SK-N-SH treated with all-trans-retinoic acid at 6 μM for 48 hours (cell line): Measurements from ENCODE around the gene CXCR1.

Experiments
- ARNTL ChIP-seq: fragments of 450-650 bp; formaldehyde crosslinking; IDR thresholded peaks from 2 replicates; pipeline ENCODE4 v1.5.0; 2020; ENCODE audit warnings: low read depth, mild to moderate bottlenecking, moderate library complexity, borderline replicate concordance
- BACH2 ChIP-seq: fragments of 250-450 bp; sonication (Bioruptor Pico); IDR thresholded peaks from 2 replicates; pipeline ENCODE4 v1.9.0; 2021; ENCODE audit warnings: mild to moderate bottlenecking, borderline replicate concordance
- CREB5 ChIP-seq: fragments of 250-450 bp; sonication (Bioruptor Pico); IDR thresholded peaks from 2 replicates; pipeline ENCODE4 v1.5.1; 2020; ENCODE audit warnings: low read depth, mild to moderate bottlenecking, moderate library complexity
- CSDC2 ChIP-seq: fragments of 250-450 bp; sonication (Bioruptor Pico); IDR thresholded peaks from 2 replicates; pipeline ENCODE4 v1.5.0; 2020; ENCODE audit warnings: mild to moderate bottlenecking, moderate library complexity
- CSRNP3 ChIP-seq: fragments of 250-450 bp; sonication (Bioruptor Pico); IDR thresholded peaks from 2 replicates; pipeline ENCODE4 v1.5.1; 2021; ENCODE audit warnings: mild to moderate bottlenecking, moderate library complexity
- ISL1 ChIP-seq: fragments of 250-450 bp; sonication (Bioruptor Pico); IDR thresholded peaks from 2 replicates; pipeline ENCODE4 v2.1.2; 2022; ENCODE audit warnings: mild to moderate bottlenecking, moderate library complexity
- RARB ChIP-seq: fragments of 250-450 bp; sonication (Bioruptor Pico); IDR thresholded peaks from 2 replicates; pipeline ENCODE4 v1.8.0; 2021; ENCODE audit warnings: mild to moderate bottlenecking, moderate library complexity
- SNAI2 ChIP-seq: fragments of 250-450 bp; sonication (Bioruptor Pico); IDR thresholded peaks from 2 replicates; pipeline ENCODE4 v1.5.0; 2020; ENCODE audit warnings: mild to moderate bottlenecking, moderate library complexity
- TOX ChIP-seq: fragments of 250-450 bp; sonication (Bioruptor Pico); IDR thresholded peaks from 2 replicates; pipeline ENCODE4 v1.8.0; 2021; ENCODE audit warnings: mild to moderate bottlenecking, moderate library complexity, borderline replicate concordance
- ZFP30 ChIP-seq: fragments of 450-650 bp; formaldehyde crosslinking; IDR thresholded peaks from 2 replicates; pipeline ENCODE4 v1.5.0; 2022; ENCODE audit warnings: mild to moderate bottlenecking, moderate library complexity
- ZNF8 ChIP-seq: fragments of 450-650 bp; formaldehyde crosslinking; IDR thresholded peaks from 2 replicates; pipeline ENCODE4 v1.5.0; 2020; ENCODE audit warnings: mild to moderate bottlenecking, moderate library complexity
- TF ChIP-seq, protein P1 (sequence below): fragments of 250-450 bp; sonication (Bioruptor Pico); IDR thresholded peaks from 2 replicates; pipeline ENCODE4 v1.5.0; 2020; ENCODE audit warnings: mild to moderate bottlenecking, moderate library complexity
- TF ChIP-seq, protein P2 (sequence below): fragments of 250-450 bp; sonication (Bioruptor Pico); IDR thresholded peaks from 2 replicates; pipeline ENCODE4 v1.8.0; 2020; ENCODE audit warnings: mild to moderate bottlenecking, moderate library complexity, borderline replicate concordance

DNA sequence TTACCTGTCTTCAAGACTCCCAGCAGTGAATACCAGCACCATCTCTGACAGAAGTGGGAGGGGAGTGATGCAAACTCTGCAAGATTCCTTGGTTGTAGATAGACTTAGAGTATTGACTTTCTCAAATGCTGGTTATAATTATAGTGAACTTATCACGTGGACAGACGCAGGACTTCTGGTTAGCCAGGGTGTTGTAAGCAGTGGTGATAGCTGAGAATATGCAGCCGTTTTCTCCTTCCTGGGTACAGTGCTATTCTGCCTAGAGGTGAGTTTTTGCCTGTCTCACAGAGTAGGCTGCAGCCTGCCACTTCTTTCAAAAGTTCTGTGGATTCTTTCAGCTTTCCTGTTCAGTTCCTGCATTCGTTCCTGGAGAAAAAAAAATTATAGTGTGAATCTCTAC lies 41.7 kb downstream of the CXCR1 start:
- TF ChIP-seq ARNTL (CRISPR knock-in tag), result no peak
- TF ChIP-seq ZNF8, result no peak
- no peak for TF ChIP-seq CSDC2 (CRISPR knock-in tag)
- TF ChIP-seq SNAI2, result no peak
- no peak for TF ChIP-seq ZFP30 (CRISPR knock-in tag)
- TF ChIP-seq RARB (CRISPR knock-in tag), result no peak
- TF ChIP-seq CSRNP3, result no peak
- TF ChIP-seq, protein P1, sequence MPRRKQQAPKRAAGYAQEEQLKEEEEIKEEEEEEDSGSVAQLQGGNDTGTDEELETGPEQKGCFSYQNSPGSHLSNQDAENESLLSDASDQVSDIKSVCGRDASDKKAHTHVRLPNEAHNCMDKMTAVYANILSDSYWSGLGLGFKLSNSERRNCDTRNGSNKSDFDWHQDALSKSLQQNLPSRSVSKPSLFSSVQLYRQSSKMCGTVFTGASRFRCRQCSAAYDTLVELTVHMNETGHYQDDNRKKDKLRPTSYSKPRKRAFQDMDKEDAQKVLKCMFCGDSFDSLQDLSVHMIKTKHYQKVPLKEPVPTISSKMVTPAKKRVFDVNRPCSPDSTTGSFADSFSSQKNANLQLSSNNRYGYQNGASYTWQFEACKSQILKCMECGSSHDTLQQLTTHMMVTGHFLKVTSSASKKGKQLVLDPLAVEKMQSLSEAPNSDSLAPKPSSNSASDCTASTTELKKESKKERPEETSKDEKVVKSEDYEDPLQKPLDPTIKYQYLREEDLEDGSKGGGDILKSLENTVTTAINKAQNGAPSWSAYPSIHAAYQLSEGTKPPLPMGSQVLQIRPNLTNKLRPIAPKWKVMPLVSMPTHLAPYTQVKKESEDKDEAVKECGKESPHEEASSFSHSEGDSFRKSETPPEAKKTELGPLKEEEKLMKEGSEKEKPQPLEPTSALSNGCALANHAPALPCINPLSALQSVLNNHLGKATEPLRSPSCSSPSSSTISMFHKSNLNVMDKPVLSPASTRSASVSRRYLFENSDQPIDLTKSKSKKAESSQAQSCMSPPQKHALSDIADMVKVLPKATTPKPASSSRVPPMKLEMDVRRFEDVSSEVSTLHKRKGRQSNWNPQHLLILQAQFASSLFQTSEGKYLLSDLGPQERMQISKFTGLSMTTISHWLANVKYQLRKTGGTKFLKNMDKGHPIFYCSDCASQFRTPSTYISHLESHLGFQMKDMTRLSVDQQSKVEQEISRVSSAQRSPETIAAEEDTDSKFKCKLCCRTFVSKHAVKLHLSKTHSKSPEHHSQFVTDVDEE, result no peak
- no peak for TF ChIP-seq TOX (CRISPR knock-in tag)
- no peak for TF ChIP-seq ISL1 (CRISPR knock-in tag)
- no peak for TF ChIP-seq CREB5 (CRISPR knock-in tag)
- TF ChIP-seq, protein P2, sequence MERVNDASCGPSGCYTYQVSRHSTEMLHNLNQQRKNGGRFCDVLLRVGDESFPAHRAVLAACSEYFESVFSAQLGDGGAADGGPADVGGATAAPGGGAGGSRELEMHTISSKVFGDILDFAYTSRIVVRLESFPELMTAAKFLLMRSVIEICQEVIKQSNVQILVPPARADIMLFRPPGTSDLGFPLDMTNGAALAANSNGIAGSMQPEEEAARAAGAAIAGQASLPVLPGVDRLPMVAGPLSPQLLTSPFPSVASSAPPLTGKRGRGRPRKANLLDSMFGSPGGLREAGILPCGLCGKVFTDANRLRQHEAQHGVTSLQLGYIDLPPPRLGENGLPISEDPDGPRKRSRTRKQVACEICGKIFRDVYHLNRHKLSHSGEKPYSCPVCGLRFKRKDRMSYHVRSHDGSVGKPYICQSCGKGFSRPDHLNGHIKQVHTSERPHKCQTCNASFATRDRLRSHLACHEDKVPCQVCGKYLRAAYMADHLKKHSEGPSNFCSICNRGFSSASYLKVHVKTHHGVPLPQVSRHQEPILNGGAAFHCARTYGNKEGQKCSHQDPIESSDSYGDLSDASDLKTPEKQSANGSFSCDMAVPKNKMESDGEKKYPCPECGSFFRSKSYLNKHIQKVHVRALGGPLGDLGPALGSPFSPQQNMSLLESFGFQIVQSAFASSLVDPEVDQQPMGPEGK (CRISPR knock-in tag), result no peak
- TF ChIP-seq BACH2 (CRISPR knock-in tag), result no peak
